Hindlimb muscle (tissue), 1 donor: ENCODE results near the gene FARP1. TPM values are rescaled to one million over a fixed set of nuclear protein-coding genes. Genes with fewer than 3 reads are reported as not detected.

Experiments used
- DNase-seq: peaks from one replicate; pipeline ENCODE4 v3.0.0-alpha.2; 2013
- polyA plus RNA-seq: library from polyadenylated mRNA; unstranded; fragments of 120-200 nt; gene quantifications from one replicate; pipeline ENCODE4 v1.2.1, GENCODE V29; 2013; ENCODE audit not compliant: insufficient read length

FARP1 gene
- polyA plus RNA-seq, 1 donor: 101 TPM

- no peak for DNase-seq
Observed at GRCh38 chr13:98288211-98288610, 145.3 kb downstream of the FARP1 start.

DNA sequence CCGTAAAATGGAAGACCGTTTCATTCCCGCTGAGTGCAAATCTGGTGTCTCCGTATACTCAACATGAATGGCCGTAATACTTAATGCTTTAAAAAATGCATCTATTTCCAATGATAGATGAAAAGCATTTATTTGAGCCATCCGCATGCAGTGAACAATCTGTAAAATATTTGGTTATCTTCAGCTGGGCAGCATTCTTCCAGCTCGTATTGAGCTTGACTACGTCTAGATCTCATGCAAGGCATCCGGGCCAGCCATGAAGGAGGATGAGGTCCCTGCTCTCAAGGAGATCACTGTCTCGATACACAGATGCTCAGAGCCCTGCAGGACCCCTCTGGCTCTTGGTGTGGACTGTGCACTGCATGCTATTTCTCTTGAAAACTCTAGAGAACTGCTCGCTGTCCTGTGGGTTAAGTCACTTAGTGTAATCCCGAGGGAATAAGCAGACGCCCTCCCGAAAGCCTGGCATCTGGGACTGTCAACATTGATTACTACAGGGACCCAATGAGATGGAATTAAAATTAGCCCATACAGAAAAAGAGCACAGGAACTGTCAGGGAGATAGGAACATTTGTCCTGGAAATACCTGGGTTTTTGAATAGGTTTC, 146.5 kb downstream of the FARP1 start:
- no peak for DNase-seq

- no peak for DNase-seq
Observed at GRCh38 chr13:98290261-98290660, 147.4 kb downstream of the FARP1 start.

DNA sequence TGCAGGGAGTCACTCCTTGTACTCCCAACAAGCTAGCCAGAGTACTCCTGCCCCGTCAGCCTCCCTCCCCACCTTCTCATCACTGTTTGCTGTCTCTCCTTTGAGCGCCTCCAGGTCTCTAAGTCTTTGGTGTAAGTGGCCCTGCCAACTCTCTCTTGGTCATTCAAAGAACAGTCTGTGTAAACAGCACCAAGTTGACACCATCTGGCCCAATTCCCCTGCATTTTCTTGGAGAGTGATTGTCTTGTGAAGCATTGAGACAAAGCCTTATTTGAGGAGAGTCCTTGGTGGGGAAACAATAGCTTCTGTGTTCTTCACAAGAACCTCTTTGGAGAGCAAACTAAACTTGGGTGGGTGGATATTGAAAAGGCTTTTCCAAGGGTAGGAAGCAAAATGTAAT, 148.8 kb downstream of the FARP1 start:
- no peak for DNase-seq

DNA sequence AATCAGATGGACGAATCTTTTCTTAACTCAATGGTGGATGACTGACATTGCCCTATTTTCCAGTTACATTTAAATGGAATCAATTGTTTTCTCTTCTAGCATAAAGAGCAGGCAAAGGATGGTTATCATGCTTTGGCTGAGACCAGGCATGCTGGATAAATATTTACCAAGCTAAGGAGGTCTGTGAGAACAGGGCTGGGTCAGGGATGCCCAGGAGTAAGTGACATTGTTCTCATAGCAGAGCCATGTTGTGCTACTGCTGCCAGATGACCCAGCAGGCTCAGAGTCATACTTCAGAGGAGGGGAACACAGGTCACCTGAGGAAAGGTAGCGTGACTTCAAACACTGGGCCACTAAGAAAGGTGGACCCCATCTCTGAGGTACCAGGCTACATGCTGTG, 150.2 kb downstream of the FARP1 start:
- no peak for DNase-seq

GRCh38 chr13:98293570-98294142, 150.8 kb downstream of the FARP1 start:
- no peak for DNase-seq

GRCh38 chr13:98295371-98295770, 152.5 kb downstream of the FARP1 start:
- DNase-seq: no peak

- DNase-seq: no peak
Observed at GRCh38 chr13:98297051-98297450, 154.2 kb downstream of the FARP1 start.

DNA sequence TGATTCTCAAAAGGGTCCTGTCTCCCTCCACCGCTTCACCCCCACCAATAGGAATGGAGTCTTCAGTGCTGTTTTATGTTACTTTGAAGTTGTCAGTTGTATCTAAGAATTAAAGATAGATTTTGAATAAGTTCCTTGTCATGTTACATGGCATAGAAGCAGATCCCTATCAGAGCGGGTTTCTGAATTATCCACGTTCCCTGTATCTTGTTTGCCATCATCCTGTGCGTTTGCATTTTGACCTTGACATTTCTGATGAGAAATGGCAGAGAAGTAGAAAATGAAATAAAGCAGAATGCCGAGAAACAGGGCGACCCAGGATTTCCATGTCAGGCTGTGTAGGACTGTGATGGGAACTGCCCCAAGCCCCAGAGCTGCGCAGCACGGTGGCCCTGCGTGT, 154.9 kb downstream of the FARP1 start:
- DNase-seq: no peak

DNA sequence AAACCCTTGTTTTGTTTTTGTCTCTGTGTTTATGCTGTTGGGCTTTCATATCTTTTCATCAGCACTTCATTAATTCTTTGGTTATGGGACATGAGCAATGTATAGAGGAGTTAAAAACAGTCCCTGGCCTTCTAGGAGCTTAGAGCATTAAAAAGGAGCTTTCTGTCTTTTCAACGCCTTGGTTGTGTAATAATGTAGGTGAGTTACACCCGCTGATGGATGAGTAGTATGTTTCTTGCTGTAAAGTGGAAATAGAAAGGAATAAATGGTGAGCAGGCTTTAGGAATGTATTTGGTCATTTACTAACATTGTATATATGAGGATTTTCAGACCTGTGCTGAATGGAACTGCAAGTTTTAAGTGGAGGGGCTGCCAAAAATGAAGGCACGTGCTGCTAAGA, 155.7 kb downstream of the FARP1 start:
- DNase-seq: no peak

GRCh38 chr13:98299235-98299965, 156.5 kb downstream of the FARP1 start:
- no peak for DNase-seq

DNA sequence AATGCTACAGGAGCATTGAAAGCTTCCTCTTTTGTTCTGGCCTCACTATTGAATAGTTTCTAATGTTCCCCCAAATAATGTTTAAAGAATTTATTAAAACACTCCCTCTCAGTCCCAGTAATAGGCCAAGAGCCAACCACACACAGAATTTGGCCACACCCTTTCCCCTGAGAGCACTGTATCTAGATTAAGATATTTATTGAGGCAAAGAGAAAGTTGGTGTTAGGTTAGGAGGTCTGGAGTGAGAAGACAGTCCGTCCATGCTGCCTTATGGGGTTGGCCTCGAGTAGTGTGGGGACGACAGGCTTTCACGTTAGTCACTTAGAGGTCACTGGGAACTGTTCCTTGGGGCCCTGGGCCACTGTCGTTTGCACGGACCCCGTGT, 157.1 kb downstream of the FARP1 start:
- DNase-seq: no peak

- DNase-seq: no peak
Observed at GRCh38 chr13:98300956-98301641, 158.2 kb downstream of the FARP1 start.

DNA sequence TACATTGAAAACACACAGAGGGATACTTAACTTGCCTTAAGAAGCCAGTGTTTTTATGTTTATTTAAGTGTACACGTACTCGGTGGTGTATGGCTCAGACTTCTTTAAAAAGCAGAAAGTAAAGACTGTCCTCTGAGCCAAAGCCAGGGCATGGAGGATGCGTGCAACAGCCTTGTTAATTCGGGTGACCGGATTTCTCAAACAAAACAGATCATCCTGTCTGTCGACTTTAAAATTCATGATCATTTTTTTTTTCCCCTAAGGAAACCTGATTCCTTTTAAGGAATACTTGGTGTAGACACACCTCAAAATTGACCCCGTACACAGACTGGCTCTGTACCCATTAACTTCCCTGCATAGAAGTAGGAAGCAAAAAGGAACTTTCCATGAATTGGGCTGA, 158.8 kb downstream of the FARP1 start:
- DNase-seq: no peak

DNA sequence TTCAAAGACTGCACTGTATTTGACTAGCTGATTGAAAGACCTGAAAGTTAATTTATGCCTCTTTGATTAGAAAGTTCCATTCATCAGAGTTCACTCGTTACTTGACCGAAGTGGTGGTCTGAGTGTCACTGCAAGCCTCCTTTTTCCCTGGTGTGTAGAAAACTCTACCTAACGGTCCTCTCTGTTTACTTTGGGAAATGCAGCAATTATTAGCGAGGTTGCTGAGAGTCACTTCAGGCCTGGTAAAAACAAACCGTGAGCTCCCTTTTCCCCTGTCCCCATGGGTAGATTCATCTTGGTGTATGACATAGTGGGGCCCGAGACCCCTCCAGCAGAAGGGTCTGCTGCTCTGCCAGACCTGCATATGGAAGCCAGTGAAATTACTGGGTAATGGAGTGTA, 161.0 kb downstream of the FARP1 start:
- DNase-seq: no peak

- DNase-seq: no peak
Observed at GRCh38 chr13:98305670-98306069, 162.8 kb downstream of the FARP1 start.

- DNase-seq: no peak
Observed at GRCh38 chr13:98307463-98308085, 164.7 kb downstream of the FARP1 start.

- DNase-seq: no peak
Observed at GRCh38 chr13:98308086-98308911, 165.4 kb downstream of the FARP1 start.

DNA sequence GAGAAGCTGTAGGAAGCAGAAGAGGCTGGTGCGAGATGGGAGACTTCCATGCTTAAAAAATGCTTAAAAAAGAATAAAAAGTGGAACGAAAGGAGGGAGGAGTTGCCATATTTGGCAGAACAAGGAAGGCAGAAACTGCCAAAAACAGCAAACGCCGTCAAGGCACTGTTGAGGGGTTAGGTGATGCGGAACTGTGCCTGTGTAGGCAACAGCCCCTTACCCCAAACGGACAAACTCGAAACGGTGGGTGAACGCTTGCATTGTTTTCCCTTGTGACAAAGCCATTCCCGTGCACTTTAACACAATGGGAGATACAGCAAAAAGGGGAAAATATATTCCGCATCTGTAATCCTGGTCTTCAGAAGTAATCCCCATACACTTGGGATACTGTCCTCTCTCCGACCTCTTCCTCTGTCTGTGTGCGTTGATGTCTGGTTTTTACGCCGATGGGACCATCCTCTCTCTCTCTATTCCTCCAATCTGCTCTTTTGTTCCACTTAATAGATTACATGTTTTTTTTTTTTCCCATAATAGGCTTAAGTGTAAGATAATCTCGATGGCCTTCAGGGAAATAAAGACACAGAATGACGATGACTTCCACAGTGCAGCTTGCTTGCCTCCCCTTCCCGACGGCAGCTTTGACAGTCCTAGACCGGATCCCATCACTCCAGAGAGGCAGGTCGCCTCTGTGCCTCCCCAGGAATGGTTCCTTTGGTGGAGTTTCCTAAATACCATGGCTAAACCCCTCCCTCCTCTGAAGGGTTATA, 166.9 kb downstream of the FARP1 start:
- DNase-seq: no peak

GRCh38 chr13:98310485-98311199, 167.7 kb downstream of the FARP1 start:
- no peak for DNase-seq

DNA sequence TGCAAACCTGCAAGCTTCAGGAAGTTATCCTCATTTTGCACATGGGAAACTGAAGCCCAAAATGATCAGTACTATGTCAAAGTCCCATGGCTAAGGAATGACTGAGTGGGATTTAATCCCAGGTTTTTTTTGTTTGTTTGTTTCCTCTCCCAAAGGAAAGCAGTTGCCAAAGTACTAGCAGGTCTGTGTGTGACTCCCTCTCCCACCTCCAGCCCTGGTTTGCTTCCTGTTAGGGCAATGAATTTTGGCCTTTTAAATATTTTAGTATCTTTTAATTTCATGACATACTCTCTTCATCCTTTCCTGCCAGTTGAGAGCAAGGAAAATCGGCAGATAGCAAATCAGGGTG, 168.3 kb downstream of the FARP1 start:
- no peak for DNase-seq
